HEK293 (cell line): Measurements from ENCODE around the gene AK3.

Experiments used
- CTCF ChIA-PET: fragments of 350-600 bp; formaldehyde crosslinking; extraction: SDS; loops from one replicate; lab custom pipeline; 2021; ENCODE audit warnings: antibody characterized with exemption; lab: Yijun Ruan, JAX
- POLR2A ChIA-PET: fragments of 300-600 bp; formaldehyde crosslinking; extraction: SDS; loops from one replicate; lab custom pipeline; 2020; ENCODE audit warnings: antibody characterized with exemption, inconsistent platforms; lab: Yijun Ruan, JAX
- H3K27ac ChIP-seq: fragments of 200-500 bp; sonication (Bioruptor generic); 2 replicates; pipeline ENCODE4 v1.5.1; 2014; ENCODE audit warnings: low read depth, low read length, control low read depth, inconsistent platforms; ENCODE audit errors: extremely low read depth
- H3K36me3 ChIP-seq, 2 experiments: fragments of 200-500 bp in 1 of 2; sonication (Bioruptor generic) in 1 of 2; 1 replicate in 1 of 2; 2 replicates in 1 of 2; pipeline ENCODE4 v1.5.1; 2014 to 2017; ENCODE audit warnings: inconsistent platforms in 2 of 2, low read length in 2 of 2; ENCODE audit not compliant: control insufficient read depth in 2 of 2, insufficient read depth in 1 of 2
- H3K4me1 ChIP-seq: fragments of 200-500 bp; sonication (Bioruptor generic); 2 replicates; pipeline ENCODE4 v1.5.1; 2014; ENCODE audit warnings: mild to moderate bottlenecking, low read length, inconsistent platforms; ENCODE audit not compliant: control insufficient read depth, insufficient read depth
- H3K4me3 ChIP-seq: 2 replicates; pipeline ENCODE4 v1.5.1; 2011; ENCODE audit warnings: low read depth, mild to moderate bottlenecking, control low read depth, low read length, moderate library complexity
- H3K9me3 ChIP-seq: fragments of 200-500 bp; sonication (Bioruptor generic); 2 replicates; pipeline ENCODE4 v1.5.1; 2014; ENCODE audit warnings: low read depth, low read length, inconsistent platforms; ENCODE audit not compliant: control insufficient read depth, insufficient read depth
- HOXA7 ChIP-seq: sonication (generic); formaldehyde crosslinking; IDR thresholded peaks from 2 replicates; pipeline ENCODE4 v1.8.1; 2022; ENCODE audit warnings: missing genetic modification reagents, borderline replicate concordance
- HOXC10 ChIP-seq: sonication (generic); formaldehyde crosslinking; IDR thresholded peaks from 2 replicates; pipeline ENCODE4 v1.8.1; 2023; ENCODE audit warnings: mild to moderate bottlenecking, missing genetic modification reagents
- OSR2 ChIP-seq: fragments of 450-650 bp; formaldehyde crosslinking; IDR thresholded peaks from 2 replicates; pipeline ENCODE4 v1.5.1; 2016; ENCODE audit warnings: missing biosample characterization, missing genetic modification characterization
- PRDM1 ChIP-seq: fragments of 450-650 bp; formaldehyde crosslinking; IDR thresholded peaks from 2 replicates; pipeline ENCODE4; 2016; ENCODE audit warnings: missing biosample characterization, missing genetic modification characterization
- RBAK ChIP-seq: fragments of 450-650 bp; formaldehyde crosslinking; IDR thresholded peaks from 2 replicates; pipeline ENCODE4 v1.5.1; 2016; ENCODE audit warnings: missing biosample characterization, missing genetic modification characterization
- SP3 ChIP-seq: fragments of 450-650 bp; formaldehyde crosslinking; IDR thresholded peaks from 2 replicates; pipeline ENCODE4 v1.5.1; 2016; ENCODE audit warnings: missing biosample characterization, missing genetic modification characterization
- ZFP37 ChIP-seq: fragments of 450-650 bp; formaldehyde crosslinking; IDR thresholded peaks from 2 replicates; pipeline ENCODE4 v1.5.1; 2016; ENCODE audit warnings: missing biosample characterization, missing genetic modification characterization
- ZIC2 ChIP-seq: fragments of 450-650 bp; formaldehyde crosslinking; IDR thresholded peaks from 2 replicates; pipeline ENCODE4 v1.5.1; 2016; ENCODE audit warnings: missing biosample characterization, missing genetic modification characterization
- ZNF10 ChIP-seq: fragments of 450-650 bp; formaldehyde crosslinking; IDR thresholded peaks from 2 replicates; pipeline ENCODE4 v1.5.1; 2017; ENCODE audit warnings: missing biosample characterization, missing genetic modification characterization
- ZNF140 ChIP-seq: fragments of 450-650 bp; formaldehyde crosslinking; IDR thresholded peaks from 2 replicates; pipeline ENCODE4 v1.5.1; 2016; ENCODE audit warnings: missing biosample characterization, missing genetic modification characterization
- ZNF19 ChIP-seq: fragments of 450-650 bp; formaldehyde crosslinking; IDR thresholded peaks from 2 replicates; pipeline ENCODE4; 2016; ENCODE audit warnings: missing biosample characterization, missing genetic modification characterization, low read depth
- ZNF214 ChIP-seq: fragments of 450-650 bp; formaldehyde crosslinking; IDR thresholded peaks from 2 replicates; pipeline ENCODE4 v1.5.1; 2017; ENCODE audit warnings: missing biosample characterization, mild to moderate bottlenecking, missing genetic modification characterization, borderline replicate concordance
- ZNF239 ChIP-seq: fragments of 450-650 bp; formaldehyde crosslinking; IDR thresholded peaks from 2 replicates; pipeline ENCODE4 v1.5.1; 2016; ENCODE audit warnings: missing biosample characterization, missing genetic modification characterization
- ZNF248 ChIP-seq: fragments of 450-650 bp; formaldehyde crosslinking; IDR thresholded peaks from 2 replicates; pipeline ENCODE4 v1.5.1; 2017; ENCODE audit warnings: missing biosample characterization, missing genetic modification characterization
- ZNF292 ChIP-seq: fragments of 450-650 bp; formaldehyde crosslinking; IDR thresholded peaks from 2 replicates; pipeline ENCODE4 v1.5.1; 2016; ENCODE audit warnings: low read depth, missing biosample characterization, missing genetic modification characterization, borderline replicate concordance
- ZNF341 ChIP-seq: fragments of 450-650 bp; formaldehyde crosslinking; IDR thresholded peaks from 2 replicates; pipeline ENCODE4; 2016; ENCODE audit warnings: low read depth, missing biosample characterization, missing genetic modification characterization
- ZNF366 ChIP-seq: fragments of 450-650 bp; formaldehyde crosslinking; conservative IDR thresholded peaks from 2 replicates; pipeline ENCODE4 v1.5.1; 2016; ENCODE audit warnings: missing biosample characterization, missing genetic modification characterization
- ZNF404 ChIP-seq: fragments of 450-650 bp; formaldehyde crosslinking; IDR thresholded peaks from 2 replicates; pipeline ENCODE4 v1.5.1; 2017; ENCODE audit warnings: missing biosample characterization, missing genetic modification characterization
- ZNF521 ChIP-seq: fragments of 450-650 bp; formaldehyde crosslinking; IDR thresholded peaks from 2 replicates; pipeline ENCODE4 v1.5.1; 2017; ENCODE audit warnings: missing biosample characterization, mild to moderate bottlenecking, missing genetic modification characterization
- ZNF529 ChIP-seq: fragments of 450-650 bp; formaldehyde crosslinking; IDR thresholded peaks from 2 replicates; pipeline ENCODE4 v1.5.1; 2017; ENCODE audit warnings: missing genetic modification characterization, missing biosample characterization; ENCODE audit not compliant: insufficient replicate concordance
- ZNF555 ChIP-seq: fragments of 450-650 bp; formaldehyde crosslinking; conservative IDR thresholded peaks from 2 replicates; pipeline ENCODE4 v1.5.1; 2017; ENCODE audit warnings: missing biosample characterization, mild to moderate bottlenecking, missing genetic modification characterization, inconsistent platforms
- ZNF561 ChIP-seq: fragments of 450-650 bp; IDR thresholded peaks from 2 replicates; pipeline ENCODE4 v1.5.1; 2018; ENCODE audit warnings: missing biosample characterization, missing genetic modification characterization, borderline replicate concordance
- ZNF621 ChIP-seq: fragments of 450-650 bp; formaldehyde crosslinking; IDR thresholded peaks from 2 replicates; pipeline ENCODE4 v1.5.1; 2017; ENCODE audit warnings: missing biosample characterization, missing genetic modification characterization
- ZNF623 ChIP-seq: fragments of 450-650 bp; formaldehyde crosslinking; IDR thresholded peaks from 2 replicates; pipeline ENCODE4 v1.5.1; 2016; ENCODE audit warnings: missing biosample characterization, missing genetic modification characterization
- ZNF626 ChIP-seq: fragments of 450-650 bp; sonication (Bioruptor Pico); formaldehyde crosslinking; IDR thresholded peaks from 2 replicates; pipeline ENCODE4 v1.5.1; 2018; ENCODE audit warnings: missing biosample characterization, missing genetic modification characterization, inconsistent platforms
- ZNF654 ChIP-seq: fragments of 450-650 bp; formaldehyde crosslinking; IDR thresholded peaks from 2 replicates; pipeline ENCODE4 v1.5.1; 2016; ENCODE audit warnings: low read depth, missing biosample characterization, missing genetic modification characterization
- ZNF670 ChIP-seq: fragments of 450-650 bp; formaldehyde crosslinking; IDR thresholded peaks from 2 replicates; pipeline ENCODE4 v1.5.1; 2016; ENCODE audit warnings: missing biosample characterization, missing genetic modification characterization, low read depth
- ZNF776 ChIP-seq: fragments of 450-650 bp; formaldehyde crosslinking; IDR thresholded peaks from 2 replicates; pipeline ENCODE4 v1.5.0; 2017; ENCODE audit warnings: missing biosample characterization, missing genetic modification characterization, borderline replicate concordance
- ZXDB ChIP-seq: fragments of 450-650 bp; formaldehyde crosslinking; IDR thresholded peaks from 2 replicates; pipeline ENCODE4 v1.5.1; 2016; ENCODE audit warnings: missing biosample characterization, missing genetic modification characterization
- TF ChIP-seq, protein P1 (sequence below): fragments of 450-650 bp; formaldehyde crosslinking; IDR thresholded peaks from 2 replicates; pipeline ENCODE4 v1.5.1; 2016; ENCODE audit warnings: missing biosample characterization, missing genetic modification characterization
- TF ChIP-seq, protein P2 (sequence below): fragments of 450-650 bp; formaldehyde crosslinking; IDR thresholded peaks from 2 replicates; pipeline ENCODE4 v1.5.1; 2016; ENCODE audit warnings: missing biosample characterization, missing genetic modification characterization

AK3 gene

DNA sequence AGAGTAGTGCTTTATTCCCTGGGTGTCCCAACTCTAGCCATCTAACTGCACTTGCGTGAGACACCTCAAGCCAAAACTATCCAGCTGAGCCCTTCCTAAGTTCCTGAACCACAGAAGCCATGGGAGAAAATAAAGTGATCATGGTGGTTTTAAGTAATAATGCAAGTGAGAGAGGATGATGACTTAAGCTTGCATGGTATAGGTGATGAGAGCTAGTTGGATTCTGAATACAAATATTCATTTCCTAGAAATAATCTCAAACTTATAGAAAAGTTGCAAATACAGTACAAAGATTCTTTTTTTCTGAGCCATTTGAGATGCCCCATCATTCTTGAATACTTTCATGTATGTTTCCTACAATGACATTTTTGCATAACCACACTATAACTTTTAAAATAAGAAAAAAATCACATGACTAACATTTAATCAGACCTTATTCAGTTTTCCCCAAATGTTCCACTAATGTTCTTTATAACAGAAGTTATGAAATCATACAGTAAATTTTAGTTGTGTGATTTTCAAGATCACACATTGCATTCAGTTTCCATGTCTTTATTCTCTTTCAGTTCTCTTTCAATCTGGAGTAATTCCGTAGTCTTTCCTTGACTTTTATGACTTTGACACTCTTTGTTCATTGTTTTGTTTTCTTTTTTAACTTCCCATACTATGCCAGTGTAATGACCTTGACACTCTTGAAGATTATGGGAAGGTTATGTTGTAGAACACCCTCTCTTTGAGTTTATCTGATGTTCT is 5.5 kb upstream of the AK3 start:
- Histone ChIP-seq H3K9me3 (no peaks in the 10 kb centered on the region), H3K36me3 (no peaks in the 10 kb centered on the region), H3K4me3 (no peak overlapping the region), H3K27ac (no peak overlapping the region), H3K4me1 (no peaks in the 10 kb centered on the region)
- CTCF ChIA-PET = interaction anchor here (0.6 to 4.5 kb wide), 4 partner anchors 13 to 64 kb away, joined by 3 to 25 read pairs (median 4); no protein-coding TSS in a partner anchor
- TF ChIP-seq ZNF561 (no peak), ZXDB (tag by site-specific recombination) (no peak), ZNF529 (tag by site-specific recombination) (no peak), SP3 (tag by site-specific recombination) (no peak), ZNF776 (no peak), ZNF621 (tag by site-specific recombination) (no peak), ZNF10 (tag by site-specific recombination) (no peak), RBAK (no peak), ZNF239 (tag by site-specific recombination) (no peak), ZNF140 (tag by site-specific recombination) (no peak), ZNF341 (no peak), ZNF670 (tag by site-specific recombination) (no peak), ZNF366 (tag by site-specific recombination) (no peak), ZFP37 (tag by site-specific recombination) (no peak), OSR2 (tag by site-specific recombination) (no peak), ZNF248 (no peak), ZNF623 (tag by site-specific recombination) (no peak)
- TF ChIP-seq, protein P1, sequence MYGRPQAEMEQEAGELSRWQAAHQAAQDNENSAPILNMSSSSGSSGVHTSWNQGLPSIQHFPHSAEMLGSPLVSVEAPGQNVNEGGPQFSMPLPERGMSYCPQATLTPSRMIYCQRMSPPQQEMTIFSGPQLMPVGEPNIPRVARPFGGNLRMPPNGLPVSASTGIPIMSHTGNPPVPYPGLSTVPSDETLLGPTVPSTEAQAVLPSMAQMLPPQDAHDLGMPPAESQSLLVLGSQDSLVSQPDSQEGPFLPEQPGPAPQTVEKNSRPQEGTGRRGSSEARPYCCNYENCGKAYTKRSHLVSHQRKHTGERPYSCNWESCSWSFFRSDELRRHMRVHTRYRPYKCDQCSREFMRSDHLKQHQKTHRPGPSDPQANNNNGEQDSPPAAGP = no peak
- TF ChIP-seq, protein P2, sequence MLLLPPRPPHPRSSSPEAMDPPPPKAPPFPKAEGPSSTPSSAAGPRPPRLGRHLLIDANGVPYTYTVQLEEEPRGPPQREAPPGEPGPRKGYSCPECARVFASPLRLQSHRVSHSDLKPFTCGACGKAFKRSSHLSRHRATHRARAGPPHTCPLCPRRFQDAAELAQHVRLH (tag by site-specific recombination) = no peak
- POLR2A ChIA-PET = interaction anchor here (1.0 kb wide), 1 partner anchor 691 kb away, joined by 3 read pairs; the partner anchor contains the start of gene PLGRKT

DNA sequence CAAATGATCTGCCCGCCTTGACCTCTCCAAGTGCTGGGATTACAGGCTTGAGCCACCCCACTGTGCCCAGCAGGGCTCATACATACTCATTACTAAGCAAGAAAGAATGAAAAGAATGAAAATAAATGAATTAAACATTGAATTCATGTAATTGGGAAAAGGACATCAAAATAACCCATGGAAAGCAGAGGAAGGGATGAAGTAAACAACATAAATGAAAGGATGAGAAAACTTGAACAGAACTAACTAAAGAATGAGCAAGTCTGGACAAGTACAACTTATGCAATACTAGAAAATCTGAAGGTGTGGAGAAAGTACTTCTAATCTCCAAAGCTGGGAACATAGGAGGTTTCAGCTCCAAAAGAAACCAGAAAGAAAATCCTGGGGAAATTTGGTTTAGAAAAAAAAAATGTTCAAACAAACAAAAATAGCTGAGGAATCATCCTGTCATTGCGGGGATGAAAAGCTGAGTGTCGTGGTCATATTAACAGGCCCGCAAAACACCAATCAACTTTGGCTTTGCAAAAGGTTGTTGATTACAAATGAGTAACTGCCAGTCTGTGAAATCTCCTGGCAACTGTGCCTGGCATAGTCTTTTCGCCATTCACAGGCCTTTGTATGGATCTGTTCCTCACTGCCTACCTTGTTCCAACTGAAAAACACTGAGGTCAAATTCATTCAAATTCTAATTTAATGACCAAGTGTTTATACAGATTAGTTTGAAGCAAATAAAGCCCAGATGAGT is 2.3 kb upstream of the AK3 start:
- POLR2A ChIA-PET = interaction anchor here (0.5 kb wide), 1 partner anchor 41 kb away, joined by 4 read pairs; no protein-coding TSS in a partner anchor

More for the DNA sequence above, 2.3 kb upstream of the AK3 start:
- TF ChIP-seq ZNF654 (tag by site-specific recombination) = no peak
- no peak for TF ChIP-seq ZNF521 (tag by site-specific recombination)
- TF ChIP-seq ZNF626 (tag by site-specific recombination) = no peak
- peak; percentile 57; the same call in 1 of the 2 replicates for TF ChIP-seq ZIC2
- no peak for TF ChIP-seq HOXA7 (CRISPR knock-in tag)
- peak; percentile 87 for TF ChIP-seq PRDM1 (tag by site-specific recombination)
- no peak for TF ChIP-seq ZNF214 (tag by site-specific recombination)
- TF ChIP-seq ZNF292 (tag by site-specific recombination) = no peak
- TF ChIP-seq ZNF19 (tag by site-specific recombination) = no peak
- TF ChIP-seq ZNF404 (tag by site-specific recombination) = no peak
- TF ChIP-seq HOXC10 (CRISPR knock-in tag) = no peak
- TF ChIP-seq ZNF555 (tag by site-specific recombination) = no peak
- Histone ChIP-seq H3K4me3 (no peak overlapping the region), H3K9me3 (no peaks in the 10 kb centered on the region), H3K36me3 (no peaks in the 10 kb centered on the region), H3K4me1 (no peaks in the 10 kb centered on the region), H3K27ac (no peak overlapping the region)
- CTCF ChIA-PET = interaction anchor here (0.6 to 4.5 kb wide), 5 partner anchors 15 to 312 kb away, joined by 3 to 25 read pairs (median 4); no protein-coding TSS in a partner anchor
